ENCODE results near the gene WDFY3. TPM values are rescaled to one million over a fixed set of nuclear protein-coding genes. Genes with fewer than 3 reads are reported as not detected.

The WDFY3 gene
- total and polyA plus RNA-seq, 3 donors from 2014 or later: 31.7 to 168 (median 126) TPM

GRCh38 chr4:84892950-84893349, 73.5 kb downstream of the WDFY3 start:
- DNase-seq: no peak
- no peaks in the 10 kb centered on the region for H3K36me3 ChIP-seq (ENCODE audit: low read depth, missing control alignments)
- H3K4me3 ChIP-seq: no peak overlapping the region
- H3K4me1 ChIP-seq: no peaks in the 10 kb centered on the region
- no peaks in the 10 kb centered on the region for H3K9me3 ChIP-seq
- WGBS, 2 donors: 92% methylated on average over 1 of the region's 1 CpG
- intact Hi-C loops (cut with DNase I; ENCODE audit: low total_unique reads): no loop called here
- TF ChIP-seq CTCF (IDR thresholded peaks at IDR 0.05) (no peak), POLR2A (IDR thresholded peaks at IDR 0.05) (no peak)
- no peaks in the 10 kb centered on the region for H3K27me3 ChIP-seq
- no peak overlapping the region for H3K27ac ChIP-seq

- Histone ChIP-seq H3K36me3 (ENCODE audit: low read depth, missing control alignments) (no peaks in the 10 kb centered on the region), H3K27me3 (no peaks in the 10 kb centered on the region), H3K4me1 (no peaks in the 10 kb centered on the region), H3K4me3 (no peak overlapping the region), H3K27ac (peak overlapping the region in 1 of 2 donors; percentile 33), H3K9me3 (no peaks in the 10 kb centered on the region)
- no peak for DNase-seq
- TF ChIP-seq POLR2A (IDR thresholded peaks at IDR 0.05): no peak
- no peak for TF ChIP-seq CTCF (IDR thresholded peaks at IDR 0.05)
- 83 to 84% methylated on average over 2 of the region's 2 CpGs for WGBS, 2 donors
- intact Hi-C loops (cut with DNase I; ENCODE audit: low total_unique reads): no loop called here
These were observed 78.7 kb downstream of the WDFY3 start for GRCh38 chr4:84887824-84888223.

- Histone ChIP-seq H3K27ac (no peak overlapping the region), H3K27me3 (no peaks in the 10 kb centered on the region), H3K36me3 (ENCODE audit: low read depth, missing control alignments) (no peaks in the 10 kb centered on the region), H3K4me1 (no peaks in the 10 kb centered on the region), H3K9me3 (no peaks in the 10 kb centered on the region), H3K4me3 (no peak overlapping the region)
- no peak for TF ChIP-seq CTCF (IDR thresholded peaks at IDR 0.05)
- no peak for TF ChIP-seq POLR2A (IDR thresholded peaks at IDR 0.05)
- DNase-seq: no peak
- intact Hi-C loops (cut with DNase I; ENCODE audit: low total_unique reads): no loop called here
- 75 to 79% methylated on average over 4 of the region's 4 CpGs for WGBS, 2 donors
These were observed 86.8 kb downstream of the WDFY3 start for GRCh38 chr4:84879651-84880200.

GRCh38 chr4:84878546-84878945, 87.9 kb downstream of the WDFY3 start:
- no peaks in the 10 kb centered on the region for H3K36me3 ChIP-seq (ENCODE audit: low read depth, missing control alignments)
- intact Hi-C loops (cut with DNase I; ENCODE audit: low total_unique reads): no loop called here

More at GRCh38 chr4:84878546-84878945, 87.9 kb downstream of the WDFY3 start:
- H3K27me3 ChIP-seq: no peaks in the 10 kb centered on the region
- no peak for TF ChIP-seq POLR2A (IDR thresholded peaks at IDR 0.05)
- TF ChIP-seq CTCF (IDR thresholded peaks at IDR 0.05): no peak
- no peak for DNase-seq
- WGBS, 2 donors: 87 to 91% methylated on average over 3 of the region's 3 CpGs
- H3K9me3 ChIP-seq: no peaks in the 10 kb centered on the region
- H3K4me3 ChIP-seq: no peak overlapping the region
- H3K27ac ChIP-seq: no peak overlapping the region
- H3K4me1 ChIP-seq: no peaks in the 10 kb centered on the region

Data from testis (tissue), 3 donors.